Mesodermal cell (in vitro differentiated cells): ENCODE measurements around the gene CSTF2T.

Experiments
- H3K27ac ChIP-seq: 2 replicates; pipeline ENCODE4 v1.7.0; 2013; ENCODE audit warnings: mild to moderate bottlenecking, low read depth, low read length, moderate library complexity; ENCODE audit not compliant: severe bottlenecking
- H3K36me3 ChIP-seq: 2 replicates; pipeline ENCODE4 v1.7.1; 2013; ENCODE audit warnings: mild to moderate bottlenecking, low read length, moderate library complexity; ENCODE audit not compliant: control insufficient read depth, insufficient read depth
- H3K4me1 ChIP-seq: one replicate; pipeline ENCODE4 v1.7.1; 2013; ENCODE audit warnings: mild to moderate bottlenecking, low read length; ENCODE audit not compliant: insufficient read depth, control insufficient read depth, poor library complexity, severe bottlenecking
- H3K4me3 ChIP-seq: 2 replicates; pipeline ENCODE4 v1.7.0; 2013; ENCODE audit warnings: low read length, control low read depth, mild to moderate bottlenecking; ENCODE audit not compliant: insufficient read depth, poor library complexity, severe bottlenecking; ENCODE audit errors: extremely low read depth
- H3K9me3 ChIP-seq: 2 replicates; pipeline ENCODE4 v1.7.1; 2013; ENCODE audit warnings: mild to moderate bottlenecking, low read length, moderate library complexity; ENCODE audit not compliant: control insufficient read depth
- WGBS, 2 experiments: methylation state at CpG; one replicate each; pipeline ENCODE4 v1.1.5; 2013; ENCODE audit warnings: missing lambda C conversion rate in 2 of 2; ENCODE audit not compliant: insufficient coverage in 2 of 2; 5-methylcytosine and 5-hydroxymethylcytosine counted together

CSTF2T gene

DNA sequence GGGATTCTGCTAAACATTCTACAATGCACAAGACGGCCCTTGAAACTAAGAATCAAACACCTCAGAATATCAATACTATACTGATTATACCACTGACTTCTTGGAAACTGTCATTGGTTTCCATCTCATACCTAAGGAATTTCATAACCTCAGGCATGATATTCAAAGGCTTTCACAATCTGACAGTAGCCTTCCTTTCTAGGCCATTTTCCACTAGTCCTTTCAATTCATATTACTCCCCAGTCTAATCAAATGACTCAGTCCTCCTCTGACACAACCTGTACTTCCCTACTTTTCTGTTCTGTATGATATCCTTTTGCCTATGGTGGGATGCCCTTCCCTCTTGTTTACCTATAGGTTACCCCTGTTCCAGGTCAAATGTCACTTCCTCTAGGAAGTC lies 48.3 kb downstream of the CSTF2T start:
- H3K36me3 ChIP-seq = no peaks in the 10 kb centered on the region
- H3K4me3 ChIP-seq = no peak overlapping the region
- H3K9me3 ChIP-seq = no peaks in the 10 kb centered on the region
- H3K4me1 ChIP-seq = no peaks in the 10 kb centered on the region
- H3K27ac ChIP-seq = no peak overlapping the region
- 86 to 100% methylated on average over 1 of the region's 1 CpG for WGBS, 2 experiments

DNA sequence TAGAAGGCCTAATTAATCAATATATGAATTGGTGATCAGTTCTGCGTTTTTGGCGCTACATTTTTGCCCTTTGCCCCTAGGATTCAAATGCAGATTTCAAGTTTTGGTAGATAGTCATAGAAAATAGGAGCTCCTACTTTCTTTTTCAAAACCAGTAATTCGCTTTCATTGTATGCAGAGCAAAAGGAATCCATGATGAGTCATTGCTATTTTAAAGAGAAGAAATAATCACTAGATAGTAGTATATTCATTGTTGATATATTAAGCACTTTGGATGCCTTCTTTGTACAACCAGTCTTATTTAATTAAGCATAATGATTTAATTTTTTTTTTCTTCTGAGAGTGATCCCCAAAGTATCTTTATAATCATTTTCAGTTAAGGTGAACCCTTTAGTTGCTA lies 50.3 kb downstream of the CSTF2T start:
- no peaks in the 10 kb centered on the region for H3K36me3 ChIP-seq
- 85% methylated on average over 2 of the region's 3 CpGs; no CpG with 5 or more reads in 1 of the 2 experiments for WGBS, 2 experiments
- H3K27ac ChIP-seq = no peak overlapping the region
- no peak overlapping the region for H3K4me3 ChIP-seq
- H3K4me1 ChIP-seq = no peaks in the 10 kb centered on the region
- no peaks in the 10 kb centered on the region for H3K9me3 ChIP-seq
